ENCODE data around the gene UGDH.

DNA sequence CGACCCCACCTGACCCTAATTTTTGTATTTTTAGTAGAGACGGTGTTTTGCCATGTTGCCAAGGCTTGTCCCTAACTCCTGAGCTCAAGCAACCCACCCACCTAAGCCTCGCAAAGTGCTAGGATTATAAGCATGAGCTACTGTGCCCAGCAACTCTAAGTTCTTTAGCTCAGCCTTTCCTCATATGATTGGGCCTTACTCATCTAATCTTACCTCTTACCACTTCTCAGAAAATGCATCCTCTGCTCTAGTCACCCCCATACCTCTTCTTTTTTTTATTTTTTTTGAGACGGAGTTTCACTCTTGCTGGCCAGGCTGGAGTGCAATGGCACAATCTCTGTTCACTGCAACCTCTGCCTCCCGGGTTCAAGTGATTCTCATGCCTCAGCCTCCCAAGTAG lies 35.6 kb upstream of the UGDH start:
- TF ChIP-seq, protein P1, sequence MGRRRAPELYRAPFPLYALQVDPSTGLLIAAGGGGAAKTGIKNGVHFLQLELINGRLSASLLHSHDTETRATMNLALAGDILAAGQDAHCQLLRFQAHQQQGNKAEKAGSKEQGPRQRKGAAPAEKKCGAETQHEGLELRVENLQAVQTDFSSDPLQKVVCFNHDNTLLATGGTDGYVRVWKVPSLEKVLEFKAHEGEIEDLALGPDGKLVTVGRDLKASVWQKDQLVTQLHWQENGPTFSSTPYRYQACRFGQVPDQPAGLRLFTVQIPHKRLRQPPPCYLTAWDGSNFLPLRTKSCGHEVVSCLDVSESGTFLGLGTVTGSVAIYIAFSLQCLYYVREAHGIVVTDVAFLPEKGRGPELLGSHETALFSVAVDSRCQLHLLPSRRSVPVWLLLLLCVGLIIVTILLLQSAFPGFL (CRISPR knock-in tag; IDR thresholded peaks at IDR 0.05), result no peak
- TF ChIP-seq, protein P2, sequence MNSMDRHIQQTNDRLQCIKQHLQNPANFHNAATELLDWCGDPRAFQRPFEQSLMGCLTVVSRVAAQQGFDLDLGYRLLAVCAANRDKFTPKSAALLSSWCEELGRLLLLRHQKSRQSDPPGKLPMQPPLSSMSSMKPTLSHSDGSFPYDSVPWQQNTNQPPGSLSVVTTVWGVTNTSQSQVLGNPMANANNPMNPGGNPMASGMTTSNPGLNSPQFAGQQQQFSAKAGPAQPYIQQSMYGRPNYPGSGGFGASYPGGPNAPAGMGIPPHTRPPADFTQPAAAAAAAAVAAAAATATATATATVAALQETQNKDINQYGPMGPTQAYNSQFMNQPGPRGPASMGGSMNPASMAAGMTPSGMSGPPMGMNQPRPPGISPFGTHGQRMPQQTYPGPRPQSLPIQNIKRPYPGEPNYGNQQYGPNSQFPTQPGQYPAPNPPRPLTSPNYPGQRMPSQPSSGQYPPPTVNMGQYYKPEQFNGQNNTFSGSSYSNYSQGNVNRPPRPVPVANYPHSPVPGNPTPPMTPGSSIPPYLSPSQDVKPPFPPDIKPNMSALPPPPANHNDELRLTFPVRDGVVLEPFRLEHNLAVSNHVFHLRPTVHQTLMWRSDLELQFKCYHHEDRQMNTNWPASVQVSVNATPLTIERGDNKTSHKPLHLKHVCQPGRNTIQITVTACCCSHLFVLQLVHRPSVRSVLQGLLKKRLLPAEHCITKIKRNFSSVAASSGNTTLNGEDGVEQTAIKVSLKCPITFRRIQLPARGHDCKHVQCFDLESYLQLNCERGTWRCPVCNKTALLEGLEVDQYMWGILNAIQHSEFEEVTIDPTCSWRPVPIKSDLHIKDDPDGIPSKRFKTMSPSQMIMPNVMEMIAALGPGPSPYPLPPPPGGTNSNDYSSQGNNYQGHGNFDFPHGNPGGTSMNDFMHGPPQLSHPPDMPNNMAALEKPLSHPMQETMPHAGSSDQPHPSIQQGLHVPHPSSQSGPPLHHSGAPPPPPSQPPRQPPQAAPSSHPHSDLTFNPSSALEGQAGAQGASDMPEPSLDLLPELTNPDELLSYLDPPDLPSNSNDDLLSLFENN (IDR thresholded peaks at IDR 0.05; ENCODE audit: low read depth in 2 of 2, low read length in 2 of 2), result no peak
- no peak for TF ChIP-seq MCM5 (IDR thresholded peaks at IDR 0.05; ENCODE audit: low read depth)
- TF ChIP-seq, protein P3, sequence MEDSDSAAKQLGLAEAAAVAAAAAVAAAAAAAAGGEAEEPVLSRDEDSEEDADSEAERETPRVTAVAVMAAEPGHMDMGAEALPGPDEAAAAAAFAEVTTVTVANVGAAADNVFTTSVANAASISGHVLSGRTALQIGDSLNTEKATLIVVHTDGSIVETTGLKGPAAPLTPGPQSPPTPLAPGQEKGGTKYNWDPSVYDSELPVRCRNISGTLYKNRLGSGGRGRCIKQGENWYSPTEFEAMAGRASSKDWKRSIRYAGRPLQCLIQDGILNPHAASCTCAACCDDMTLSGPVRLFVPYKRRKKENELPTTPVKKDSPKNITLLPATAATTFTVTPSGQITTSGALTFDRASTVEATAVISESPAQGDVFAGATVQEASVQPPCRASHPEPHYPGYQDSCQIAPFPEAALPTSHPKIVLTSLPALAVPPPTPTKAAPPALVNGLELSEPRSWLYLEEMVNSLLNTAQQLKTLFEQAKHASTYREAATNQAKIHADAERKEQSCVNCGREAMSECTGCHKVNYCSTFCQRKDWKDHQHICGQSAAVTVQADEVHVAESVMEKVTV (CRISPR knock-in tag; IDR thresholded peaks at IDR 0.05), result no peak
- TF ChIP-seq, protein P4, sequence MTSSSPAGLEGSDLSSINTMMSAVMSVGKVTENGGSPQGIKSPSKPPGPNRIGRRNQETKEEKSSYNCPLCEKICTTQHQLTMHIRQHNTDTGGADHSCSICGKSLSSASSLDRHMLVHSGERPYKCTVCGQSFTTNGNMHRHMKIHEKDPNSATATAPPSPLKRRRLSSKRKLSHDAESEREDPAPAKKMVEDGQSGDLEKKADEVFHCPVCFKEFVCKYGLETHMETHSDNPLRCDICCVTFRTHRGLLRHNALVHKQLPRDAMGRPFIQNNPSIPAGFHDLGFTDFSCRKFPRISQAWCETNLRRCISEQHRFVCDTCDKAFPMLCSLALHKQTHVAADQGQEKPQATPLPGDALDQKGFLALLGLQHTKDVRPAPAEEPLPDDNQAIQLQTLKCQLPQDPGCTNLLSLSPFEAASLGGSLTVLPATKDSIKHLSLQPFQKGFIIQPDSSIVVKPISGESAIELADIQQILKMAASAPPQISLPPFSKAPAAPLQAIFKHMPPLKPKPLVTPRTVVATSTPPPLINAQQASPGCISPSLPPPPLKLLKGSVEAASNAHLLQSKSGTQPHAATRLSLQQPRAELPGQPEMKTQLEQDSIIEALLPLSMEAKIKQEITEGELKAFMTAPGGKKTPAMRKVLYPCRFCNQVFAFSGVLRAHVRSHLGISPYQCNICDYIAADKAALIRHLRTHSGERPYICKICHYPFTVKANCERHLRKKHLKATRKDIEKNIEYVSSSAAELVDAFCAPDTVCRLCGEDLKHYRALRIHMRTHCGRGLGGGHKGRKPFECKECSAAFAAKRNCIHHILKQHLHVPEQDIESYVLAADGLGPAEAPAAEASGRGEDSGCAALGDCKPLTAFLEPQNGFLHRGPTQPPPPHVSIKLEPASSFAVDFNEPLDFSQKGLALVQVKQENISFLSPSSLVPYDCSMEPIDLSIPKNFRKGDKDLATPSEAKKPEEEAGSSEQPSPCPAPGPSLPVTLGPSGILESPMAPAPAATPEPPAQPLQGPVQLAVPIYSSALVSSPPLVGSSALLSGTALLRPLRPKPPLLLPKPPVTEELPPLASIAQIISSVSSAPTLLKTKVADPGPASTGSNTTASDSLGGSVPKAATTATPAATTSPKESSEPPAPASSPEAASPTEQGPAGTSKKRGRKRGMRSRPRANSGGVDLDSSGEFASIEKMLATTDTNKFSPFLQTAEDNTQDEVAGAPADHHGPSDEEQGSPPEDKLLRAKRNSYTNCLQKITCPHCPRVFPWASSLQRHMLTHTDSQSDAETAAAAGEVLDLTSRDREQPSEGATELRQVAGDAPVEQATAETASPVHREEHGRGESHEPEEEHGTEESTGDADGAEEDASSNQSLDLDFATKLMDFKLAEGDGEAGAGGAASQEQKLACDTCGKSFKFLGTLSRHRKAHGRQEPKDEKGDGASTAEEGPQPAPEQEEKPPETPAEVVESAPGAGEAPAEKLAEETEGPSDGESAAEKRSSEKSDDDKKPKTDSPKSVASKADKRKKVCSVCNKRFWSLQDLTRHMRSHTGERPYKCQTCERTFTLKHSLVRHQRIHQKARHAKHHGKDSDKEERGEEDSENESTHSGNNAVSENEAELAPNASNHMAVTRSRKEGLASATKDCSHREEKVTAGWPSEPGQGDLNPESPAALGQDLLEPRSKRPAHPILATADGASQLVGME (CRISPR knock-in tag; IDR thresholded peaks at IDR 0.05), result no peak
- TF ChIP-seq, protein P5, sequence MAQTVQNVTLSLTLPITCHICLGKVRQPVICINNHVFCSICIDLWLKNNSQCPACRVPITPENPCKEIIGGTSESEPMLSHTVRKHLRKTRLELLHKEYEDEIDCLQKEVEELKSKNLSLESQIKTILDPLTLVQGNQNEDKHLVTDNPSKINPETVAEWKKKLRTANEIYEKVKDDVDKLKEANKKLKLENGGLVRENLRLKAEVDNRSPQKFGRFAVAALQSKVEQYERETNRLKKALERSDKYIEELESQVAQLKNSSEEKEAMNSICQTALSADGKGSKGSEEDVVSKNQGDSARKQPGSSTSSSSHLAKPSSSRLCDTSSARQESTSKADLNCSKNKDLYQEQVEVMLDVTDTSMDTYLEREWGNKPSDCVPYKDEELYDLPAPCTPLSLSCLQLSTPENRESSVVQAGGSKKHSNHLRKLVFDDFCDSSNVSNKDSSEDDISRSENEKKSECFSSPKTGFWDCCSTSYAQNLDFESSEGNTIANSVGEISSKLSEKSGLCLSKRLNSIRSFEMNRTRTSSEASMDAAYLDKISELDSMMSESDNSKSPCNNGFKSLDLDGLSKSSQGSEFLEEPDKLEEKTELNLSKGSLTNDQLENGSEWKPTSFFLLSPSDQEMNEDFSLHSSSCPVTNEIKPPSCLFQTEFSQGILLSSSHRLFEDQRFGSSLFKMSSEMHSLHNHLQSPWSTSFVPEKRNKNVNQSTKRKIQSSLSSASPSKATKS (CRISPR knock-in tag; IDR thresholded peaks at IDR 0.05), result no peak
- TF ChIP-seq POLR2A (conservative IDR thresholded peaks at IDR 0.05), result no peak
- TF ChIP-seq TAF7 (tag; IDR thresholded peaks at IDR 0.05), result no peak
- no peak for TF ChIP-seq HNRNPH1 (optimal IDR thresholded peaks at IDR 0.05; ENCODE audit: low read depth, low read length)
- TF ChIP-seq, protein P6, sequence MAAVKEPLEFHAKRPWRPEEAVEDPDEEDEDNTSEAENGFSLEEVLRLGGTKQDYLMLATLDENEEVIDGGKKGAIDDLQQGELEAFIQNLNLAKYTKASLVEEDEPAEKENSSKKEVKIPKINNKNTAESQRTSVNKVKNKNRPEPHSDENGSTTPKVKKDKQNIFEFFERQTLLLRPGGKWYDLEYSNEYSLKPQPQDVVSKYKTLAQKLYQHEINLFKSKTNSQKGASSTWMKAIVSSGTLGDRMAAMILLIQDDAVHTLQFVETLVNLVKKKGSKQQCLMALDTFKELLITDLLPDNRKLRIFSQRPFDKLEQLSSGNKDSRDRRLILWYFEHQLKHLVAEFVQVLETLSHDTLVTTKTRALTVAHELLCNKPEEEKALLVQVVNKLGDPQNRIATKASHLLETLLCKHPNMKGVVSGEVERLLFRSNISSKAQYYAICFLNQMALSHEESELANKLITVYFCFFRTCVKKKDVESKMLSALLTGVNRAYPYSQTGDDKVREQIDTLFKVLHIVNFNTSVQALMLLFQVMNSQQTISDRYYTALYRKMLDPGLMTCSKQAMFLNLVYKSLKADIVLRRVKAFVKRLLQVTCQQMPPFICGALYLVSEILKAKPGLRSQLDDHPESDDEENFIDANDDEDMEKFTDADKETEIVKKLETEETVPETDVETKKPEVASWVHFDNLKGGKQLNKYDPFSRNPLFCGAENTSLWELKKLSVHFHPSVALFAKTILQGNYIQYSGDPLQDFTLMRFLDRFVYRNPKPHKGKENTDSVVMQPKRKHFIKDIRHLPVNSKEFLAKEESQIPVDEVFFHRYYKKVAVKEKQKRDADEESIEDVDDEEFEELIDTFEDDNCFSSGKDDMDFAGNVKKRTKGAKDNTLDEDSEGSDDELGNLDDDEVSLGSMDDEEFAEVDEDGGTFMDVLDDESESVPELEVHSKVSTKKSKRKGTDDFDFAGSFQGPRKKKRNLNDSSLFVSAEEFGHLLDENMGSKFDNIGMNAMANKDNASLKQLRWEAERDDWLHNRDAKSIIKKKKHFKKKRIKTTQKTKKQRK (IDR thresholded peaks at IDR 0.05; ENCODE audit: borderline replicate concordance, low read depth, low read length), result no peak
- TF ChIP-seq EP300 (IDR thresholded peaks at IDR 0.05; ENCODE audit: low read length), result no peak
- no peak for TF ChIP-seq ESRRA (IDR thresholded peaks at IDR 0.05; ENCODE audit: borderline replicate concordance, low read depth)
